Naive thymus-derived CD8-positive, alpha-beta T cell (primary cell): Measurements from ENCODE around the gene NEDD4L. TPM values are rescaled to one million over a fixed set of nuclear protein-coding genes. Genes with fewer than 3 reads are reported as not detected.

Experiments
- ATAC-seq, 2 donors: fragments of 150-1000 bp; cut with Tn5 transposase in 1 of 2; sonication (Bioruptor Pico), chemical (Tn5 transposase) in 1 of 2; 1 replicate in 1 of 2; 2 replicates in 1 of 2; pipeline ENCODE4 v1.10.0; 2021; ENCODE audit warnings: mild to moderate bottlenecking in 2 of 2, moderate library complexity in 2 of 2
- POLR2A ChIA-PET: fragments of 350-600 bp; sonication (Branson Sonifier 250); formaldehyde crosslinking; loops from one replicate; lab custom pipeline; 2021; ENCODE audit warnings: antibody characterized with exemption; lab: Charles Lee
- DNase-seq, 10 donors: peaks; one replicate each; pipeline versions ENCODE4 v3.0.0 to v3.0.0-alpha.2; 2020 to 2022
- H3K27ac Mint-ChIP-seq, 10 donors: one replicate each; pipeline ENCODE4 v1.8.0; 2020 to 2022; ENCODE audit warnings: mild to moderate bottlenecking in 10 of 10, mixed read lengths in 10 of 10, moderate library complexity in 4 of 10, inconsistent platforms in 1 of 10
- H3K27me3 Mint-ChIP-seq, 5 donors: one replicate each; pipeline ENCODE4 v1.8.0; 2021 to 2022; ENCODE audit warnings: mixed read lengths in 5 of 5
- H3K36me3 Mint-ChIP-seq, 3 donors: one replicate each; pipeline ENCODE4 v1.8.0; 2020 to 2022; ENCODE audit warnings: mixed read lengths in 3 of 3, mild to moderate bottlenecking in 2 of 3, inconsistent platforms in 1 of 3
- H3K4me1 Mint-ChIP-seq, 4 donors: one replicate each; pipeline ENCODE4 v1.8.0; 2021 to 2022; ENCODE audit warnings: mixed read lengths in 4 of 4
- H3K4me3 Mint-ChIP-seq, 10 donors: one replicate each; pipeline ENCODE4 v1.8.0; 2020 to 2022; ENCODE audit warnings: mild to moderate bottlenecking in 10 of 10, mixed read lengths in 10 of 10, moderate library complexity in 6 of 10, inconsistent platforms in 1 of 10
- H3K9me3 Mint-ChIP-seq, 9 donors: one replicate each; pipeline ENCODE4 v1.8.0; 2020 to 2022; ENCODE audit warnings: mixed read lengths in 9 of 9, mild to moderate bottlenecking in 3 of 9, inconsistent platforms in 1 of 9, moderate library complexity in 1 of 9
- polyA plus RNA-seq, 3 donors: library from polyadenylated mRNA; unstranded; fragments of 300-500 nt; fragmentation: Illumina TruSeq; gene quantifications; one replicate each; pipeline ENCODE4 v1.2.3, GENCODE V29; 2021
- total RNA-seq, 8 experiments: library from RNA in 2 of 8; stranded (reverse) in 2 of 8; gene quantifications; one replicate each; pipeline ENCODE4 v1.2.3 and lab custom pipeline; 2021 to 2026

Gene NEDD4L
- total and polyA plus RNA-seq, 5 experiments from 2014 or later, result 1.5 to 6.5 (median 3.5) TPM

GRCh38 chr18:58064406-58064998, 20.5 kb downstream of the NEDD4L start:
- DNase-seq (no peak), ATAC-seq (no peak)
- POLR2A ChIA-PET, result no interaction called here

GRCh38 chr18:58065956-58066355, 21.9 kb downstream of the NEDD4L start:
- no peak for DNase-seq
- Mint-ChIP-seq H3K27me3 (peaks cover 0 to 11% (median 6%) of the 10 kb centered on the region in 5 donors), H3K27ac (no peak overlapping the region), H3K4me1 (peaks cover 0 to 2% (median 0%) of the 10 kb centered on the region in 4 donors), H3K36me3 (no peaks in the 10 kb centered on the region), H3K9me3 (no peaks in the 10 kb centered on the region), H3K4me3 (no peak overlapping the region)
- POLR2A ChIA-PET, result no interaction called here
- ATAC-seq, result no peak

More at GRCh38 chr18:58064406-58064998, 20.5 kb downstream of the NEDD4L start:
- H3K36me3 Mint-ChIP-seq, result no peaks in the 10 kb centered on the region
- peaks cover 0 to 2% (median 0%) of the 10 kb centered on the region in 4 donors for H3K4me1 Mint-ChIP-seq
- H3K27me3 Mint-ChIP-seq, result peaks cover 0 to 11% (median 6%) of the 10 kb centered on the region in 5 donors
- H3K9me3 Mint-ChIP-seq, result no peaks in the 10 kb centered on the region
- H3K27ac Mint-ChIP-seq, result no peak overlapping the region
- H3K4me3 Mint-ChIP-seq, result no peak overlapping the region

- POLR2A ChIA-PET, result no interaction called here
- no peak overlapping the region for H3K27ac Mint-ChIP-seq
- no peaks in the 10 kb centered on the region for H3K9me3 Mint-ChIP-seq
- no peak for ATAC-seq
- H3K4me1 Mint-ChIP-seq, result peaks cover 0 to 2% (median 0%) of the 10 kb centered on the region in 4 donors
- H3K36me3 Mint-ChIP-seq, result peaks cover 0 to 3% (median 0%) of the 10 kb centered on the region in 3 donors
- peaks cover 0 to 11% (median 6%) of the 10 kb centered on the region in 5 donors for H3K27me3 Mint-ChIP-seq
- H3K4me3 Mint-ChIP-seq, result no peak overlapping the region
- no peak for DNase-seq
Observed at GRCh38 chr18:58067601-58068000, 23.6 kb downstream of the NEDD4L start.

GRCh38 chr18:58069099-58069498, 25.1 kb downstream of the NEDD4L start:
- Mint-ChIP-seq H3K36me3 (peaks cover 0 to 3% (median 0%) of the 10 kb centered on the region in 3 donors), H3K27ac (no peak overlapping the region), H3K9me3 (no peaks in the 10 kb centered on the region), H3K4me3 (no peak overlapping the region), H3K27me3 (peaks cover 0 to 11% (median 9%) of the 10 kb centered on the region in 5 donors), H3K4me1 (peaks cover 0 to 2% (median 0%) of the 10 kb centered on the region in 4 donors)
- POLR2A ChIA-PET, result no interaction called here
- ATAC-seq, result no peak
- no peak for DNase-seq

- POLR2A ChIA-PET, result no interaction called here
- H3K36me3 Mint-ChIP-seq, result peaks cover 0 to 3% (median 0%) of the 10 kb centered on the region in 3 donors
Observed at GRCh38 chr18:58069721-58070292, 25.8 kb downstream of the NEDD4L start.

GRCh38 chr18:58076052-58076451, 32.0 kb downstream of the NEDD4L start:
- H3K36me3 Mint-ChIP-seq, result peaks cover 0 to 3% (median 0%) of the 10 kb centered on the region in 3 donors
- peaks cover 0 to 5% (median 0%) of the 10 kb centered on the region in 4 donors for H3K4me1 Mint-ChIP-seq
- peaks cover 8 to 22% (median 17%) of the 10 kb centered on the region in 5 donors for H3K27me3 Mint-ChIP-seq
- POLR2A ChIA-PET, result no interaction called here
- no peak overlapping the region for H3K4me3 Mint-ChIP-seq
- no peaks in the 10 kb centered on the region for H3K9me3 Mint-ChIP-seq
- DNase-seq, result no peak
- no peak overlapping the region for H3K27ac Mint-ChIP-seq
- ATAC-seq, result no peak

More at GRCh38 chr18:58069721-58070292, 25.8 kb downstream of the NEDD4L start:
- ATAC-seq (no peak), DNase-seq (no peak)
- no peak overlapping the region for H3K4me3 Mint-ChIP-seq
- H3K4me1 Mint-ChIP-seq, result peaks cover 0 to 4% (median 0%) of the 10 kb centered on the region in 4 donors
- no peak overlapping the region for H3K27ac Mint-ChIP-seq
- H3K27me3 Mint-ChIP-seq, result peaks cover 0 to 13% (median 11%) of the 10 kb centered on the region in 5 donors
- H3K9me3 Mint-ChIP-seq, result no peaks in the 10 kb centered on the region

- no peak overlapping the region for H3K4me3 Mint-ChIP-seq
- DNase-seq (no peak), ATAC-seq (no peak)
- POLR2A ChIA-PET, result no interaction called here
- H3K27ac Mint-ChIP-seq, result no peak overlapping the region
- no peaks in the 10 kb centered on the region for H3K36me3 Mint-ChIP-seq
- peaks cover 8 to 22% (median 17%) of the 10 kb centered on the region in 5 donors for H3K27me3 Mint-ChIP-seq
- H3K9me3 Mint-ChIP-seq, result no peaks in the 10 kb centered on the region
- H3K4me1 Mint-ChIP-seq, result peaks cover 0 to 5% (median 0%) of the 10 kb centered on the region in 4 donors
Observed at GRCh38 chr18:58077329-58077728, 33.3 kb downstream of the NEDD4L start.

- Mint-ChIP-seq H3K9me3 (peaks cover 0 to 4% (median 0%) of the 10 kb centered on the region in 9 donors), H3K27me3 (peaks cover 6 to 19% (median 14%) of the 10 kb centered on the region in 5 donors), H3K27ac (no peak overlapping the region), H3K36me3 (peaks cover 0 to 3% (median 0%) of the 10 kb centered on the region in 3 donors), H3K4me1 (peaks cover 0 to 5% (median 0%) of the 10 kb centered on the region in 4 donors), H3K4me3 (no peak overlapping the region)
- POLR2A ChIA-PET, result no interaction called here
- ATAC-seq, result no peak
- DNase-seq, result no peak
Observed at GRCh38 chr18:58078889-58079573, 35.0 kb downstream of the NEDD4L start.

- POLR2A ChIA-PET, result no interaction called here
Observed at GRCh38 chr18:58080451-58080850, 36.4 kb downstream of the NEDD4L start.

GRCh38 chr18:58087928-58088690, 44.1 kb downstream of the NEDD4L start:
- peaks cover 0 to 10% (median 2%) of the 10 kb centered on the region in 4 donors for H3K4me1 Mint-ChIP-seq
- H3K9me3 Mint-ChIP-seq, result peaks cover 0 to 25% (median 3%) of the 10 kb centered on the region in 9 donors
- H3K4me3 Mint-ChIP-seq, result no peak overlapping the region
- H3K27me3 Mint-ChIP-seq, result peaks cover 0 to 2% (median 0%) of the 10 kb centered on the region in 5 donors
- DNase-seq (no peak), ATAC-seq (no peak)
- no peak overlapping the region for H3K27ac Mint-ChIP-seq
- POLR2A ChIA-PET, result no interaction called here
- peaks cover 0 to 7% (median under 1%) of the 10 kb centered on the region in 3 donors for H3K36me3 Mint-ChIP-seq

More at GRCh38 chr18:58080451-58080850, 36.4 kb downstream of the NEDD4L start:
- no peak for DNase-seq
- no peak for ATAC-seq
- peak overlapping the region in 1 of 10 donors; percentile 18 for H3K27ac Mint-ChIP-seq
- H3K27me3 Mint-ChIP-seq, result peaks cover 5 to 17% (median 13%) of the 10 kb centered on the region in 5 donors
- peaks cover 0 to 10% (median 0%) of the 10 kb centered on the region in 9 donors for H3K9me3 Mint-ChIP-seq
- peaks cover 0 to 3% (median 0%) of the 10 kb centered on the region in 4 donors for H3K4me1 Mint-ChIP-seq
- peaks cover 0 to 3% (median 0%) of the 10 kb centered on the region in 3 donors for H3K36me3 Mint-ChIP-seq
- H3K4me3 Mint-ChIP-seq, result no peak overlapping the region

GRCh38 chr18:58088691-58089065, 44.7 kb downstream of the NEDD4L start:
- POLR2A ChIA-PET, result no interaction called here
- Mint-ChIP-seq H3K9me3 (peaks cover 0 to 23% (median 3%) of the 10 kb centered on the region in 9 donors), H3K27ac (no peak overlapping the region), H3K4me3 (no peak overlapping the region), H3K36me3 (peaks cover 0 to 7% (median 0%) of the 10 kb centered on the region in 3 donors), H3K4me1 (peaks cover 0 to 10% (median 2%) of the 10 kb centered on the region in 4 donors), H3K27me3 (peaks cover 0 to 2% (median 0%) of the 10 kb centered on the region in 5 donors)
- ATAC-seq (no peak), DNase-seq (no peak)

- Mint-ChIP-seq H3K4me3 (no peak overlapping the region), H3K36me3 (peaks cover 0 to 7% (median 2%) of the 10 kb centered on the region in 3 donors), H3K27ac (no peak overlapping the region), H3K9me3 (peaks cover 0 to 14% (median 3%) of the 10 kb centered on the region in 9 donors), H3K27me3 (peaks cover 0 to 3% (median 0%) of the 10 kb centered on the region in 5 donors), H3K4me1 (peaks cover 0 to 10% (median 2%) of the 10 kb centered on the region in 4 donors)
- POLR2A ChIA-PET, result no interaction called here
- ATAC-seq, result no peak
- DNase-seq, result peak in 1 of 10 donors; percentile 3
Observed at GRCh38 chr18:58091099-58091611, 47.1 kb downstream of the NEDD4L start.
